ENCODE results near the gene TFB2M.

DNA sequence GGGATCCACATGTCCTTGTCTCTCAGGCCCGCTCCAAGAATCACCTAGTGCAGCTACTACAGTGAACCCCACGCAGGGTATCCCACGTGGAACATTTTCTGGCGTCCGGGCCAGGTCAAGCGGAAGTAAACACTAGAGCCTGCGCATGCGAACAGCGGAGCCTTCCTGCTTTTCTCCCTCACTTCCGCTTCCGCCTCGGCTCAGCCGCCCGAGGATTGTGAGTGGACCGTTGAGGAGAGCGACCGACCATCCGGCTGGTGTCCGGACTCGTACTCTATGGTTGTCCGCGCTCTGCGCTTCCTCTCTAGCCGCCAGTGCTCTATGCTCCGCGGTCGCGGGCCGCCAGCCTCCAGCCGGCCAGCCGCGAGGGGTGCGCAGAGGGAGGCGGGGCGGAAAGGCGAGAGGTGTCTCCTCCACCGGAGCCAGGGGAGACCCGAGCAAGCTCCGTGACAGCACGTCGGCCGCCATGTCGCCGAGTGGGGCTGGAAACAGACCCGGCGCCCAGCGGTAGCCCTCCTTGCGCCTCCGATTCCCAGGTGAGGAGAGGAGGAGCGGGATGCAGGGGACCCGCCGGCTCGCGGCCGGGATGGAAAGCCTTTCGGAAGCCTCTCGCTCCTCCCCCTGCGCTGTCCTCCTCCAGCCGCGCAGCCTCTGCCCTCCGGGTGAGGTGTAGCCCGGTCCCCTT is at the start of gene TFB2M, which contains the start of gene CNST:
- TF ChIP-seq, protein P1, sequence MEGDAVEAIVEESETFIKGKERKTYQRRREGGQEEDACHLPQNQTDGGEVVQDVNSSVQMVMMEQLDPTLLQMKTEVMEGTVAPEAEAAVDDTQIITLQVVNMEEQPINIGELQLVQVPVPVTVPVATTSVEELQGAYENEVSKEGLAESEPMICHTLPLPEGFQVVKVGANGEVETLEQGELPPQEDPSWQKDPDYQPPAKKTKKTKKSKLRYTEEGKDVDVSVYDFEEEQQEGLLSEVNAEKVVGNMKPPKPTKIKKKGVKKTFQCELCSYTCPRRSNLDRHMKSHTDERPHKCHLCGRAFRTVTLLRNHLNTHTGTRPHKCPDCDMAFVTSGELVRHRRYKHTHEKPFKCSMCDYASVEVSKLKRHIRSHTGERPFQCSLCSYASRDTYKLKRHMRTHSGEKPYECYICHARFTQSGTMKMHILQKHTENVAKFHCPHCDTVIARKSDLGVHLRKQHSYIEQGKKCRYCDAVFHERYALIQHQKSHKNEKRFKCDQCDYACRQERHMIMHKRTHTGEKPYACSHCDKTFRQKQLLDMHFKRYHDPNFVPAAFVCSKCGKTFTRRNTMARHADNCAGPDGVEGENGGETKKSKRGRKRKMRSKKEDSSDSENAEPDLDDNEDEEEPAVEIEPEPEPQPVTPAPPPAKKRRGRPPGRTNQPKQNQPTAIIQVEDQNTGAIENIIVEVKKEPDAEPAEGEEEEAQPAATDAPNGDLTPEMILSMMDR (conservative IDR thresholded peaks at IDR 0.05; ENCODE audit: low read length) = no peak
- no peak for TF ChIP-seq EZH2phosphoT487 (IDR thresholded peaks at IDR 0.05; ENCODE audit: borderline replicate concordance, low read depth, low read length)

All from OCI-LY7 (cell line).